Thymus (tissue), 11 donors: ENCODE data around the gene OSBPL6. TPM values are rescaled to one million over a fixed set of nuclear protein-coding genes. Genes with fewer than 3 reads are reported as not detected.
"Not testable (repeated sequence)": the region's sequence is repeated elsewhere in the genome, so short reads cannot be mapped to it uniquely, and the experiment has no call there.

Source experiments
- DNase-seq, 9 donors: peaks; one replicate each; pipeline ENCODE4 v3.0.0-alpha.2; 2013; ENCODE audit warnings: low spot score in 9 of 9, low read depth in 6 of 9, missing footprints in 1 of 9
- H3K27ac ChIP-seq, 2 donors: one replicate each; pipeline ENCODE4 v1.5.1; 2013; ENCODE audit warnings: control low read depth in 1 of 2, low read depth in 1 of 2, low read length in 1 of 2, mild to moderate bottlenecking in 1 of 2, moderate library complexity in 1 of 2
- H3K27me3 ChIP-seq, 2 donors: one replicate each; pipeline ENCODE4 v1.5.1; 2013; ENCODE audit warnings: low read length in 1 of 2; ENCODE audit not compliant: control insufficient read depth in 2 of 2, insufficient read depth in 1 of 2
- H3K36me3 ChIP-seq, 2 donors: one replicate each; pipeline ENCODE4 v1.5.1; 2013; ENCODE audit warnings: low read length in 1 of 2, mild to moderate bottlenecking in 1 of 2, moderate library complexity in 1 of 2; ENCODE audit not compliant: control insufficient read depth in 2 of 2, insufficient read depth in 2 of 2
- H3K4me1 ChIP-seq, 2 donors: one replicate each; pipeline ENCODE4 v1.5.1; 2013; ENCODE audit warnings: low read length in 2 of 2; ENCODE audit not compliant: control insufficient read depth in 2 of 2, insufficient read depth in 2 of 2
- H3K4me3 ChIP-seq, 2 donors: one replicate each; pipeline ENCODE4 v1.5.1; 2013; ENCODE audit warnings: low read length in 2 of 2, control low read depth in 1 of 2, mild to moderate bottlenecking in 1 of 2
- H3K9me3 ChIP-seq, 2 donors: one replicate each; pipeline ENCODE4 v1.5.1; 2013; ENCODE audit warnings: low read length in 1 of 2, mild to moderate bottlenecking in 1 of 2; ENCODE audit not compliant: control insufficient read depth in 2 of 2, insufficient read depth in 1 of 2
- WGBS: extraction: QIAGEN DNeasy Blood & Tissue Kit; methylation state at CpG from one replicate; pipeline ENCODE4 v1.1.7; 2013; 5-methylcytosine and 5-hydroxymethylcytosine counted together
- polyA plus RNA-seq: library from polyadenylated mRNA; stranded (reverse); fragments of 200-250 nt; gene quantifications from one replicate; pipeline ENCODE4 v1.2.3, GENCODE V29; 2013
- total RNA-seq: library from RNA; stranded (reverse); fragments of 120-200 nt; gene quantifications from one replicate; pipeline ENCODE4 v1.2.4, GENCODE V29; 2013
- donor health status: healthy.

The OSBPL6 gene
- total and polyA plus RNA-seq, 2 donors = 0.28 to 5.7 TPM

- WGBS = 93% methylated on average over 1 of the region's 1 CpG
- Histone ChIP-seq H3K27me3 (no peaks in the 10 kb centered on the region), H3K36me3 (no peaks in the 10 kb centered on the region), H3K4me3 (no peak overlapping the region), H3K4me1 (no peaks in the 10 kb centered on the region), H3K9me3 (no peaks in the 10 kb centered on the region), H3K27ac (no peak overlapping the region)
- no peak for DNase-seq
Measured at GRCh38 chr2:178328037-178328436, 133.7 kb downstream of the OSBPL6 start.

- Histone ChIP-seq H3K27ac (no peak overlapping the region), H3K36me3 (no peaks in the 10 kb centered on the region), H3K27me3 (no peaks in the 10 kb centered on the region), H3K4me3 (no peak overlapping the region), H3K4me1 (no peaks in the 10 kb centered on the region), H3K9me3 (no peaks in the 10 kb centered on the region)
- 97% methylated on average over 8 of the region's 8 CpGs for WGBS
- no peak for DNase-seq
Measured at GRCh38 chr2:178330175-178331017, 136.1 kb downstream of the OSBPL6 start.

- H3K27me3 ChIP-seq = no peaks in the 10 kb centered on the region
- 96% methylated on average over 9 of the region's 9 CpGs for WGBS
- no peak overlapping the region for H3K4me3 ChIP-seq
- no peak overlapping the region for H3K27ac ChIP-seq
- H3K36me3 ChIP-seq = no peaks in the 10 kb centered on the region
- no peak for DNase-seq
- no peaks in the 10 kb centered on the region for H3K4me1 ChIP-seq
- no peaks in the 10 kb centered on the region for H3K9me3 ChIP-seq
Measured at GRCh38 chr2:178331474-178332432, 137.4 kb downstream of the OSBPL6 start.

GRCh38 chr2:178333851-178334250 is 139.5 kb downstream of the OSBPL6 start:
- Histone ChIP-seq H3K4me3 (no peak overlapping the region), H3K27ac (no peak overlapping the region), H3K27me3 (no peaks in the 10 kb centered on the region), H3K4me1 (no peaks in the 10 kb centered on the region), H3K36me3 (no peaks in the 10 kb centered on the region), H3K9me3 (no peaks in the 10 kb centered on the region)
- DNase-seq = no peak
- WGBS = 94% methylated on average over 3 of the region's 3 CpGs

- Histone ChIP-seq H3K9me3 (no peaks in the 10 kb centered on the region), H3K4me3 (no peak overlapping the region), H3K4me1 (no peaks in the 10 kb centered on the region), H3K36me3 (no peaks in the 10 kb centered on the region), H3K27me3 (no peaks in the 10 kb centered on the region), H3K27ac (no peak overlapping the region)
- DNase-seq = no peak
Measured at GRCh38 chr2:178335230-178335629, 140.9 kb downstream of the OSBPL6 start.

- no peak overlapping the region for H3K4me3 ChIP-seq
- 96% methylated on average over 11 of the region's 11 CpGs for WGBS
- H3K27me3 ChIP-seq = no peaks in the 10 kb centered on the region
- no peak for DNase-seq
- H3K27ac ChIP-seq = no peak overlapping the region
- no peaks in the 10 kb centered on the region for H3K4me1 ChIP-seq
- H3K9me3 ChIP-seq = no peaks in the 10 kb centered on the region
- no peaks in the 10 kb centered on the region for H3K36me3 ChIP-seq
Measured at GRCh38 chr2:178344121-178344520, 149.8 kb downstream of the OSBPL6 start.

GRCh38 chr2:178345951-178346350 is 151.6 kb downstream of the OSBPL6 start:
- DNase-seq = no peak
- WGBS = 100% methylated on average over 2 of the region's 2 CpGs

GRCh38 chr2:178350051-178350450 is 155.7 kb downstream of the OSBPL6 start:
- Histone ChIP-seq H3K36me3 (no peaks in the 10 kb centered on the region), H3K4me3 (no peak overlapping the region), H3K9me3 (no peaks in the 10 kb centered on the region), H3K27ac (no peak overlapping the region), H3K4me1 (no peaks in the 10 kb centered on the region), H3K27me3 (no peaks in the 10 kb centered on the region)
- DNase-seq = no peak
- WGBS = 95% methylated on average over 3 of the region's 3 CpGs

More at GRCh38 chr2:178345951-178346350, 151.6 kb downstream of the OSBPL6 start:
- Histone ChIP-seq H3K27ac (no peak overlapping the region), H3K27me3 (no peaks in the 10 kb centered on the region), H3K4me3 (no peak overlapping the region), H3K36me3 (no peaks in the 10 kb centered on the region), H3K9me3 (no peaks in the 10 kb centered on the region), H3K4me1 (no peaks in the 10 kb centered on the region)

GRCh38 chr2:178357704-178358103 is 163.4 kb downstream of the OSBPL6 start:
- not testable (repeated sequence) for H3K36me3 ChIP-seq, H3K4me1 ChIP-seq, H3K27me3 ChIP-seq, H3K27ac ChIP-seq, H3K9me3 ChIP-seq, DNase-seq, H3K4me3 ChIP-seq
- 98% methylated on average over 4 of the region's 4 CpGs for WGBS
